Peyer's patch (tissue), 4 donors: ENCODE results near the gene SORL1-AS1.

Experiments used
- DNase-seq, 3 donors: peaks; one replicate each; pipeline ENCODE4 v3.0.0-alpha.2; 2017 to 2019
- H3K27ac ChIP-seq, 4 donors: fragments of 200-600 bp; sonication (generic); one replicate each; pipeline ENCODE4 v1.5.1; 2016 to 2019
- H3K27me3 ChIP-seq, 2 donors: fragments of 200-600 bp; sonication (generic); one replicate each; pipeline ENCODE4 v1.5.1; 2019
- H3K36me3 ChIP-seq, 3 donors: fragments of 200-600 bp; sonication (generic); one replicate each; pipeline ENCODE4 v1.5.1; 2016 to 2019
- H3K4me1 ChIP-seq, 4 donors: fragments of 200-600 bp; sonication (generic); one replicate each; pipeline ENCODE4 v1.5.1; 2016 to 2019
- H3K4me3 ChIP-seq, 4 donors: fragments of 200-600 bp; sonication (generic); 1 replicate in 3 of 4; 2 replicates in 1 of 4; pipeline ENCODE4 v1.5.1; 2016 to 2019; ENCODE audit warnings: mild to moderate bottlenecking in 1 of 4
- H3K9me3 ChIP-seq, 4 donors: fragments of 200-600 bp; sonication (generic); one replicate each; pipeline ENCODE4 v1.5.1; 2016 to 2019; ENCODE audit warnings: mild to moderate bottlenecking in 1 of 4
- CTCF ChIP-seq, 6 experiments: fragments of 450-650 bp in 4 of 6; fragments of 200-600 bp in 2 of 6; sonication (generic) in 1 of 6; IDR thresholded peaks; one replicate each; pipeline ENCODE4 v1.5.1; 2017 to 2019; ENCODE audit warnings: antibody characterized with exemption in 6 of 6, mild to moderate bottlenecking in 3 of 6, moderate library complexity in 1 of 6
- POLR2A ChIP-seq, 2 donors: fragments of 450-650 bp; IDR thresholded peaks; one replicate each; pipeline ENCODE4 v1.5.1; 2017; ENCODE audit warnings: antibody characterized with exemption in 2 of 2, mild to moderate bottlenecking in 2 of 2, moderate library complexity in 2 of 2

Gene SORL1-AS1

GRCh38 chr11:121461843-121462242 is 9.1 kb upstream of the SORL1-AS1 start:
- Histone ChIP-seq H3K36me3 (no peaks in the 10 kb centered on the region), H3K4me1 (peaks cover 0 to 24% (median 3%) of the 10 kb centered on the region in 4 donors), H3K9me3 (no peaks in the 10 kb centered on the region), H3K27ac (no peak overlapping the region), H3K4me3 (no peak overlapping the region), H3K27me3 (no peaks in the 10 kb centered on the region)
- no peak for TF ChIP-seq CTCF (IDR thresholded peaks at IDR 0.05)
- no peak for TF ChIP-seq POLR2A (IDR thresholded peaks at IDR 0.05)
- DNase-seq = no peak

- Histone ChIP-seq H3K27me3 (no peaks in the 10 kb centered on the region), H3K9me3 (no peaks in the 10 kb centered on the region), H3K4me3 (no peak overlapping the region), H3K4me1 (peaks cover 0 to 19% (median 3%) of the 10 kb centered on the region in 4 donors), H3K27ac (peak overlapping the region in 1 of 4 donors; percentile 61), H3K36me3 (no peaks in the 10 kb centered on the region)
- TF ChIP-seq CTCF (IDR thresholded peaks at IDR 0.05) (no peak), POLR2A (IDR thresholded peaks at IDR 0.05) (peak in 1 of 2 donors; percentile 20)
- DNase-seq = no peak
These were observed 8.3 kb upstream of the SORL1-AS1 start for GRCh38 chr11:121460941-121461514.

- no peaks in the 10 kb centered on the region for H3K36me3 ChIP-seq
- H3K27me3 ChIP-seq = no peaks in the 10 kb centered on the region
- H3K27ac ChIP-seq = peak overlapping the region in 1 of 4 donors; percentile 34
- H3K4me1 ChIP-seq = peaks cover 0 to 4% (median 0%) of the 10 kb centered on the region in 4 donors
- TF ChIP-seq CTCF (IDR thresholded peaks at IDR 0.05) = no peak
- no peak for TF ChIP-seq POLR2A (IDR thresholded peaks at IDR 0.05)
- peak in 1 of 3 donors; percentile 56 for DNase-seq
- H3K4me3 ChIP-seq = no peak overlapping the region
- H3K9me3 ChIP-seq = no peaks in the 10 kb centered on the region
These were observed 6.7 kb upstream of the SORL1-AS1 start for GRCh38 chr11:121459413-121460017.

GRCh38 chr11:121458551-121458950 is 5.8 kb upstream of the SORL1-AS1 start:
- Histone ChIP-seq H3K4me1 (no peaks in the 10 kb centered on the region), H3K4me3 (no peak overlapping the region), H3K9me3 (no peaks in the 10 kb centered on the region), H3K36me3 (no peaks in the 10 kb centered on the region), H3K27me3 (no peaks in the 10 kb centered on the region), H3K27ac (no peak overlapping the region)
- DNase-seq = no peak
- TF ChIP-seq POLR2A (IDR thresholded peaks at IDR 0.05) = no peak
- no peak for TF ChIP-seq CTCF (IDR thresholded peaks at IDR 0.05)

- no peaks in the 10 kb centered on the region for H3K27me3 ChIP-seq
- no peaks in the 10 kb centered on the region for H3K36me3 ChIP-seq
- no peaks in the 10 kb centered on the region for H3K9me3 ChIP-seq
- no peak overlapping the region for H3K27ac ChIP-seq
- TF ChIP-seq POLR2A (IDR thresholded peaks at IDR 0.05) = no peak
- no peak for TF ChIP-seq CTCF (IDR thresholded peaks at IDR 0.05)
- H3K4me3 ChIP-seq = no peak overlapping the region
- DNase-seq = no peak
- H3K4me1 ChIP-seq = peaks cover 0 to 4% (median 0%) of the 10 kb centered on the region in 4 donors
These were observed 4.2 kb upstream of the SORL1-AS1 start for GRCh38 chr11:121456816-121457431.
